Neural cell (in vitro differentiated cells): ENCODE data around the gene CAVIN3. TPM values are rescaled to one million over a fixed set of nuclear protein-coding genes. Genes with fewer than 3 reads are reported as not detected.

Experiments
- H2AFZ ChIP-seq: fragments of 200-600, 300-800 bp; sonication (generic), shearing (Covaris generic); 2 replicates; pipeline ENCODE4 v1.6.0; 2014; ENCODE audit warnings: low read depth, mild to moderate bottlenecking, antibody characterized with exemption, low read length, moderate library complexity
- H3F3A ChIP-seq: fragments of 200-600 bp; shearing (Covaris generic); 2 replicates; pipeline ENCODE4 v1.6.1; 2016; ENCODE audit warnings: mild to moderate bottlenecking, moderate library complexity, mixed read lengths, antibody characterized with exemption, low read length; ENCODE audit not compliant: insufficient read depth, poor library complexity, severe bottlenecking
- H3K27ac ChIP-seq: fragments of 200-600, 300-800 bp; sonication (generic), shearing (Covaris generic); 2 replicates; pipeline ENCODE4 v1.5.1; 2014; ENCODE audit warnings: mild to moderate bottlenecking, low read length, moderate library complexity
- H3K27me3 ChIP-seq: fragments of 300-800, 200-600 bp; sonication (generic), shearing (Covaris generic); 2 replicates; pipeline ENCODE4 v1.6.0; 2014; ENCODE audit warnings: mild to moderate bottlenecking, low read depth, low read length, moderate library complexity; ENCODE audit not compliant: insufficient read depth
- H3K36me3 ChIP-seq: fragments of 300-800, 200-600 bp; sonication (generic), shearing (Covaris generic); 2 replicates; pipeline ENCODE4 v1.5.1; 2014; ENCODE audit warnings: mild to moderate bottlenecking, antibody characterized with exemption, low read length, moderate library complexity; ENCODE audit not compliant: insufficient read depth
- H3K4me2 ChIP-seq: fragments of 300-800, 200-600 bp; sonication (generic), shearing (Covaris generic); 2 replicates; pipeline ENCODE4 v1.6.0; 2014; ENCODE audit warnings: mild to moderate bottlenecking, low read length
- H3K4me3 ChIP-seq: fragments of 300-800, 200-600 bp; sonication (generic), shearing (Covaris generic); 2 replicates; pipeline ENCODE4 v1.5.1; 2014; ENCODE audit warnings: mild to moderate bottlenecking, low read length, moderate library complexity
- H3K79me2 ChIP-seq: fragments of 200-600 bp; shearing (Covaris generic); replicated peaks from 2 replicates; pipeline ENCODE4 v1.6.0; 2014; ENCODE audit warnings: mild to moderate bottlenecking, low read length, moderate library complexity; ENCODE audit not compliant: insufficient read depth
- H3K9ac ChIP-seq: fragments of 300-800, 200-600 bp; sonication (generic), shearing (Covaris generic); 2 replicates; pipeline ENCODE4 v1.6.1; 2016; ENCODE audit warnings: mild to moderate bottlenecking, low read length, mixed read lengths
- H3K9me2 ChIP-seq: fragments of 200-600 bp; shearing (Covaris generic); 2 replicates; pipeline ENCODE4 v1.6.1; 2016; ENCODE audit warnings: mild to moderate bottlenecking, low read length, mixed read lengths; ENCODE audit not compliant: insufficient read depth
- H3K9me3 ChIP-seq: fragments of 200-600, 300-800 bp; sonication (generic), shearing (Covaris generic); 2 replicates; pipeline ENCODE4 v1.6.1; 2016; ENCODE audit warnings: mild to moderate bottlenecking, mixed run types, low read length, moderate library complexity, mixed read lengths
- H4K20me1 ChIP-seq: fragments of 200-600 bp; shearing (Covaris generic); 2 replicates; pipeline ENCODE4 v1.6.1; 2016; ENCODE audit warnings: mild to moderate bottlenecking, mixed run types; ENCODE audit not compliant: insufficient read depth
- EP300 ChIP-seq: fragments of 450-650 bp; conservative IDR thresholded peaks from 2 replicates; pipeline ENCODE4 v1.6.1; 2014; ENCODE audit warnings: antibody characterized with exemption, mild to moderate bottlenecking, moderate library complexity; ENCODE audit not compliant: poor library complexity, severe bottlenecking
- EZH2 ChIP-seq: fragments of 200-600, 300-800 bp; shearing (Covaris generic), sonication (generic); IDR thresholded peaks from 2 replicates; pipeline ENCODE4 v1.6.1; 2014; ENCODE audit warnings: antibody characterized with exemption, low read length, borderline replicate concordance, mild to moderate bottlenecking; ENCODE audit not compliant: insufficient read depth, poor library complexity, severe bottlenecking
- MXI1 ChIP-seq: fragments of 450-650 bp; conservative IDR thresholded peaks from 2 replicates; pipeline ENCODE4 v1.6.1; 2014; ENCODE audit warnings: antibody characterized with exemption, mild to moderate bottlenecking; ENCODE audit not compliant: poor library complexity, severe bottlenecking
- POLR2AphosphoS5 ChIP-seq: IDR thresholded peaks from 2 replicates; pipeline ENCODE4 v1.6.1; 2012
- RAD21 ChIP-seq: fragments of 450-650 bp; conservative IDR thresholded peaks from 2 replicates; pipeline ENCODE4 v1.6.1; 2014; ENCODE audit warnings: antibody characterized with exemption, mild to moderate bottlenecking, moderate library complexity
- SMC3 ChIP-seq: fragments of 450-650 bp; conservative IDR thresholded peaks from 2 replicates; pipeline ENCODE4 v1.6.1; 2014; ENCODE audit warnings: antibody characterized with exemption, mild to moderate bottlenecking, moderate library complexity; ENCODE audit not compliant: poor library complexity
- TAF1 ChIP-seq: IDR thresholded peaks from 2 replicates; pipeline ENCODE4 v1.6.1; 2012; ENCODE audit warnings: low read depth
- polyA plus RNA-seq: library from polyadenylated mRNA; depleted of rRNA; stranded (reverse); fragments of >200 nt; gene quantifications from 2 replicates; pipeline ENCODE4 v1.2.3, GENCODE V29; 2014
- TF ChIP-seq, protein P1 (sequence below): IDR thresholded peaks from 2 replicates; pipeline ENCODE4 v1.6.1; 2012; ENCODE audit warnings: borderline replicate concordance
- TF ChIP-seq, protein P2 (sequence below): fragments of 450-650 bp; IDR thresholded peaks from 2 replicates; pipeline ENCODE4 v1.5.1; 2014; ENCODE audit warnings: antibody characterized with exemption, mild to moderate bottlenecking, moderate library complexity; ENCODE audit not compliant: poor library complexity, severe bottlenecking

The CAVIN3 gene
- polyA plus RNA-seq, 1 donor from 2014 or later = not detected

DNA sequence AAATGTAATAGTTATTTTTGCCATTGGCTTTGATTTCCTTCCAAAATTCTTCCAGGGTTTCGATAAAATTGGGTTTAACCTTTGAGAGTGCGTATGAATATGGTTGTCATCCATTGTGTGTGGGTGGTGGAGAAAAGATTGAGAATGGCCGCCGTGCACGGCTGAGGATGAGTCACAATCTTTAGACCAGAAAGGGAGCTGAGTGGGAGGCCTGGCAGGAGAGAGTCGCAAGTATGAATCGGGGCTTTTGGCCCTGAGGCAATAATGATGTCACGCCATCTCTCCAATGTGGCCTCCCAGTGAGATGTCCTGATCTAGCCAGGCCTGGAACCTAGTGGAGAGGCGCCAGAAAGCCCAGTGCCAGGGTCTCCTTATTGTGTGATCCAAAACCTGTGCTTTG lies 36.9 kb upstream of the CAVIN3 start:
- no peak overlapping the region for H3K4me2 ChIP-seq
- no peaks in the 10 kb centered on the region for H3F3A ChIP-seq
- H3K36me3 ChIP-seq = no peaks in the 10 kb centered on the region
- H3K27me3 ChIP-seq = no peaks in the 10 kb centered on the region
- no peaks in the 10 kb centered on the region for H3K9me3 ChIP-seq
- H3K27ac ChIP-seq = no peak overlapping the region
- H4K20me1 ChIP-seq = no peaks in the 10 kb centered on the region
- TF ChIP-seq, protein P1, sequence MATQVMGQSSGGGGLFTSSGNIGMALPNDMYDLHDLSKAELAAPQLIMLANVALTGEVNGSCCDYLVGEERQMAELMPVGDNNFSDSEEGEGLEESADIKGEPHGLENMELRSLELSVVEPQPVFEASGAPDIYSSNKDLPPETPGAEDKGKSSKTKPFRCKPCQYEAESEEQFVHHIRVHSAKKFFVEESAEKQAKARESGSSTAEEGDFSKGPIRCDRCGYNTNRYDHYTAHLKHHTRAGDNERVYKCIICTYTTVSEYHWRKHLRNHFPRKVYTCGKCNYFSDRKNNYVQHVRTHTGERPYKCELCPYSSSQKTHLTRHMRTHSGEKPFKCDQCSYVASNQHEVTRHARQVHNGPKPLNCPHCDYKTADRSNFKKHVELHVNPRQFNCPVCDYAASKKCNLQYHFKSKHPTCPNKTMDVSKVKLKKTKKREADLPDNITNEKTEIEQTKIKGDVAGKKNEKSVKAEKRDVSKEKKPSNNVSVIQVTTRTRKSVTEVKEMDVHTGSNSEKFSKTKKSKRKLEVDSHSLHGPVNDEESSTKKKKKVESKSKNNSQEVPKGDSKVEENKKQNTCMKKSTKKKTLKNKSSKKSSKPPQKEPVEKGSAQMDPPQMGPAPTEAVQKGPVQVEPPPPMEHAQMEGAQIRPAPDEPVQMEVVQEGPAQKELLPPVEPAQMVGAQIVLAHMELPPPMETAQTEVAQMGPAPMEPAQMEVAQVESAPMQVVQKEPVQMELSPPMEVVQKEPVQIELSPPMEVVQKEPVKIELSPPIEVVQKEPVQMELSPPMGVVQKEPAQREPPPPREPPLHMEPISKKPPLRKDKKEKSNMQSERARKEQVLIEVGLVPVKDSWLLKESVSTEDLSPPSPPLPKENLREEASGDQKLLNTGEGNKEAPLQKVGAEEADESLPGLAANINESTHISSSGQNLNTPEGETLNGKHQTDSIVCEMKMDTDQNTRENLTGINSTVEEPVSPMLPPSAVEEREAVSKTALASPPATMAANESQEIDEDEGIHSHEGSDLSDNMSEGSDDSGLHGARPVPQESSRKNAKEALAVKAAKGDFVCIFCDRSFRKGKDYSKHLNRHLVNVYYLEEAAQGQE = no peak
- TF ChIP-seq, protein P2, sequence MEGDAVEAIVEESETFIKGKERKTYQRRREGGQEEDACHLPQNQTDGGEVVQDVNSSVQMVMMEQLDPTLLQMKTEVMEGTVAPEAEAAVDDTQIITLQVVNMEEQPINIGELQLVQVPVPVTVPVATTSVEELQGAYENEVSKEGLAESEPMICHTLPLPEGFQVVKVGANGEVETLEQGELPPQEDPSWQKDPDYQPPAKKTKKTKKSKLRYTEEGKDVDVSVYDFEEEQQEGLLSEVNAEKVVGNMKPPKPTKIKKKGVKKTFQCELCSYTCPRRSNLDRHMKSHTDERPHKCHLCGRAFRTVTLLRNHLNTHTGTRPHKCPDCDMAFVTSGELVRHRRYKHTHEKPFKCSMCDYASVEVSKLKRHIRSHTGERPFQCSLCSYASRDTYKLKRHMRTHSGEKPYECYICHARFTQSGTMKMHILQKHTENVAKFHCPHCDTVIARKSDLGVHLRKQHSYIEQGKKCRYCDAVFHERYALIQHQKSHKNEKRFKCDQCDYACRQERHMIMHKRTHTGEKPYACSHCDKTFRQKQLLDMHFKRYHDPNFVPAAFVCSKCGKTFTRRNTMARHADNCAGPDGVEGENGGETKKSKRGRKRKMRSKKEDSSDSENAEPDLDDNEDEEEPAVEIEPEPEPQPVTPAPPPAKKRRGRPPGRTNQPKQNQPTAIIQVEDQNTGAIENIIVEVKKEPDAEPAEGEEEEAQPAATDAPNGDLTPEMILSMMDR = no peak
- TF ChIP-seq EZH2 = no peak
- TF ChIP-seq EP300 = no peak
- no peak for TF ChIP-seq MXI1
- no peak for TF ChIP-seq TAF1
- TF ChIP-seq POLR2AphosphoS5 = no peak
- TF ChIP-seq SMC3 = no peak
- no peak for TF ChIP-seq RAD21
- no peak overlapping the region for H2AFZ ChIP-seq
- H3K9ac ChIP-seq = no peak overlapping the region
- no peaks in the 10 kb centered on the region for H3K79me2 ChIP-seq
- H3K9me2 ChIP-seq = no peaks in the 10 kb centered on the region
- H3K4me3 ChIP-seq = no peak overlapping the region

DNA sequence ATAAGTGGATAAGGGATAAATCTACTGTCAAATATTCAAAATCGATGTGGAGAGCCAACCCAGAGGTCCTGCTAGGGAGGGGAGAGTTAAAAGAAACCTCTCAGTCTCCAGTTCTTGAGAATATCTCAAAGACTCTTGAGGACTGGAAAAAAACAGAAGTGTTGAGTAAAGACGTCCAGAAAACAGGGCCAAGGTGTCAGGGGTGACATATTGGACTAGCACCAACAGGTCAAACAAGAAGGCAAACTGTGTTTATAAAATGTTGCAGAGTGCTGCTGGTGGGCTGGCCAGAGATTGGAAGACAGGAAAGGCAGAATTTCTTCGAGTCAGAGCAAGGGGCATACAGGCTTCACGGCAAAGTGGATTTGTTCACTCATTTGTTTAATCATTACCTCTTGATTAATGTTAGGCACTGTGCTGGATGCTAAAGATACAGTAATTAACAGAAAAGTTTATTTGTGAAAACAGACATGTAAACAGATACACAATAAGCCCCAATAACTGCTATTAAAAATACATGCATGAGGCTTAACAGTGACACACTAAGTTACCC lies 36.3 kb upstream of the CAVIN3 start:
- TF ChIP-seq RAD21 (no peak), EP300 (no peak), MXI1 (no peak), EZH2 (no peak), POLR2AphosphoS5 (no peak), SMC3 (no peak), TAF1 (no peak)
- TF ChIP-seq, protein P2 = no peak
- TF ChIP-seq, protein P1 = no peak
- H3K36me3 ChIP-seq = no peaks in the 10 kb centered on the region
- H2AFZ ChIP-seq = no peak overlapping the region
- no peak overlapping the region for H3K27ac ChIP-seq
- H3F3A ChIP-seq = no peaks in the 10 kb centered on the region
- H3K9ac ChIP-seq = no peak overlapping the region
- no peaks in the 10 kb centered on the region for H3K9me3 ChIP-seq
- H4K20me1 ChIP-seq = no peaks in the 10 kb centered on the region
- H3K27me3 ChIP-seq = no peaks in the 10 kb centered on the region
- no peaks in the 10 kb centered on the region for H3K79me2 ChIP-seq
- H3K4me3 ChIP-seq = no peak overlapping the region
- no peaks in the 10 kb centered on the region for H3K9me2 ChIP-seq
- H3K4me2 ChIP-seq = no peak overlapping the region
